ENCODE data around the gene LIPT2.
A peak's percentile ranks its signal among the peaks of the same experiment; 100 is the strongest.
"Not testable (repeated sequence)": the region's sequence is repeated elsewhere in the genome, so short reads cannot be mapped to it uniquely, and the experiment has no call there.

The LIPT2 gene
- 8.5 to 11.8 reads per million in 2 donors for total RNA-seq

GRCh38 chr11:74492974-74493790 lies at the start of gene LIPT2:
Gene LIPT2 (minus strand): TSS chr11:74493724. CDS start chr11:74493703, 21 bp downstream.
- DNase-seq, result peak; percentile 97

GRCh38 chr11:74541466-74541865 lies 47.9 kb upstream of the LIPT2 start:
- no peak for DNase-seq

GRCh38 chr11:74540270-74540669 lies 46.7 kb upstream of the LIPT2 start:
- DNase-seq, result no peak

GRCh38 chr11:74538680-74539079 lies 45.2 kb upstream of the LIPT2 start:
- no peak for DNase-seq

- DNase-seq, result no peak
These were observed 42.0 kb upstream of the LIPT2 start for GRCh38 chr11:74535371-74536160.

- not testable (repeated sequence) for DNase-seq
These were observed 41.4 kb upstream of the LIPT2 start for GRCh38 chr11:74534946-74535275.

- no peak for DNase-seq
These were observed 40.9 kb upstream of the LIPT2 start for GRCh38 chr11:74534216-74534945.

GRCh38 chr11:74533421-74533820 lies 39.9 kb upstream of the LIPT2 start:
- no peak for DNase-seq

- DNase-seq, result no peak
These were observed 39.1 kb upstream of the LIPT2 start for GRCh38 chr11:74532501-74533246.

GRCh38 chr11:74524978-74525377 lies 31.5 kb upstream of the LIPT2 start:
- DNase-seq, result no peak

GRCh38 chr11:74524501-74524900 lies 31.0 kb upstream of the LIPT2 start:
- no peak for DNase-seq

GRCh38 chr11:74522776-74523175 lies 29.3 kb upstream of the LIPT2 start:
- no peak for DNase-seq

- DNase-seq, result no peak
These were observed 28.2 kb upstream of the LIPT2 start for GRCh38 chr11:74521666-74522252.

- DNase-seq, result no peak
These were observed 27.6 kb upstream of the LIPT2 start for GRCh38 chr11:74520927-74521665.

- no peak for DNase-seq
These were observed 26.8 kb upstream of the LIPT2 start for GRCh38 chr11:74520316-74520715.

GRCh38 chr11:74519710-74520109 lies 26.2 kb upstream of the LIPT2 start:
- no peak for DNase-seq

- not testable (repeated sequence) for DNase-seq
These were observed 24.1 kb upstream of the LIPT2 start for GRCh38 chr11:74517592-74517991.

- DNase-seq, result no peak
These were observed 14.1 kb upstream of the LIPT2 start for GRCh38 chr11:74507582-74507981.

- DNase-seq, result no peak
These were observed 13.3 kb upstream of the LIPT2 start for GRCh38 chr11:74506823-74507222.

- DNase-seq, result no peak
These were observed 12.4 kb upstream of the LIPT2 start for GRCh38 chr11:74505911-74506310.

GRCh38 chr11:74504100-74504691 lies 10.7 kb upstream of the LIPT2 start:
- DNase-seq, result no peak
